GM10266 (cell line): ENCODE results near the gene TMEM253.

ENCODE experiments used
- DNase-seq: peaks from one replicate; pipeline ENCODE4 v3.0.0; 2012; ENCODE audit errors: extremely low spot score
- CTCF ChIP-seq: IDR thresholded peaks from 2 replicates; pipeline ENCODE4 v1.5.1; 2012; ENCODE audit warnings: mild to moderate bottlenecking, low read depth; ENCODE audit not compliant: control insufficient read depth, insufficient read depth; ENCODE audit errors: missing control alignments

The TMEM253 gene

GRCh38 chr14:21106498-21107282, 5.8 kb downstream of the TMEM253 start:
- peak; percentile 70 for DNase-seq
- TF ChIP-seq CTCF, result peak; percentile 96

DNA sequence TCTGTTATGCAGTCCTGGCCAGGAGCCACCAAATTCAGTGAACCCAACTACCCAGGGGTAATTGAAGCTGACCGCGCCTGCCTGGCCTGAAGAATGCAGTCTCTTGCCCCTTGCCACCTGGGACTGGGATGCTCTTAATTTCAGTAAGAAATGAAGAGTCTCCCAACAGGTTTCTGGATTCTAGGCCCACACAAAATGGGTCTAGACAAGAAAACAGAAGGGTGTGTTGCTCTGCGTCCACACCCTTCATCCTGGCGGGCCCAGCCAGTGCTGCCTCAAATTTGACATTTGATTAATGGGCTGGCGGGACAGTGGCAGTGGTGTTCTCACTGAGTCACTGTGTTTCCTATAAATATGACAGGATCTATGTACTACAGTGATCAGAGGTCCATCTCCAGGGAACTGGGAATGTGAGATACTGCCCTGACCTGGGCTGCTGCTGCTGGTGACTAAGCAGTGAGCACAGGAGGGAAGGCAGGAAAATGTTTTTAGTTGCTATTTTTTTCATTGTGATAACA, 6.5 kb downstream of the TMEM253 start:
- peak; percentile 4 for TF ChIP-seq CTCF
- DNase-seq, result no peak

- no peak for TF ChIP-seq CTCF
- peak; percentile 20 for DNase-seq
Observed at GRCh38 chr14:21108791-21109190, 7.9 kb downstream of the TMEM253 start.

DNA sequence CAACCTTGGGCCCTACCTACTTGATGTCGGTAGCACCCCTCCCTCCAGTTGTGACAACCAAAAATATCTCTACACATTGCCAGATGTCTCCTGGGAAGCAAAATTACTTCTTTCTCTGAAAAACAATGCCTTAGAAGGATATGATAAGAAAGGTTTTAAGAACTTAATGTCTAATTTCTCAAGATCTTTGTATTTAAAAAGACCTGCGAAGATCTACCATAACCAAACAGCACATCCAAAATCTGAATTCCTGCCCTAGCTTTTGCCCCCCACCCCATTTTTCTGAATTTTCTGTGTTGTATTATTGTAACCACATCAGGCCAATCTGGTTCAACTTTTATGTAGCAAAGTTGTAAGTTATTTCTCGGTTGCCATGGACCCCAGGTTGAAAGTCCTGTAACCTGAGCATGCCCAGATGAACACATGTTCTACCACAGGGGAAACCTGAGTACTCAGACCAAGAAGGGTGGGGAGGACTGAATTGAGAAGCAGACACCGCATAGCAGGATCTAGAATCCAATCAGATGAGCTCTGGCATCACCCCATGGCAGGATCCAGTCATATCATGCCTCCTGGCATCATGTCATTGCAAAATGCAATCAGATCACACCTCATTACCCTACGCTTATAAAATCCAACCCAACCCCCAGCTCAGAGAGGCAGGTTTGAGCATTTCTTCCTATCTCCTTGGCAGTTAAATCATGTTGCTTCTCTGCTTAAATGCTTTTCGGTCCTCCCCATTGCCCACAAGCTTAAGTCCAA, 8.7 kb downstream of the TMEM253 start:
- peak; percentile 42 for DNase-seq
- TF ChIP-seq CTCF, result no peak

- DNase-seq, result no peak
- no peak for TF ChIP-seq CTCF
Observed at GRCh38 chr14:21112255-21112654, 11.4 kb downstream of the TMEM253 start.

GRCh38 chr14:21113369-21113768, 12.5 kb downstream of the TMEM253 start:
- no peak for DNase-seq
- TF ChIP-seq CTCF, result no peak

GRCh38 chr14:21118933-21119332, 18.1 kb downstream of the TMEM253 start:
- DNase-seq, result no peak
- no peak for TF ChIP-seq CTCF
